Kidney glomerular epithelial cell (primary cell): ENCODE measurements around the gene RAPGEF6.
"Not testable (repeated sequence)": the region's sequence is repeated elsewhere in the genome, so short reads cannot be mapped to it uniquely, and the experiment has no call there.

ENCODE experiments used
- DNase-seq: peaks from one replicate; lab custom pipeline; 2025; lab: John Stamatoyannopoulos, UW

RAPGEF6 gene

GRCh38 chr5:131495536-131496399 lies 139.3 kb downstream of the RAPGEF6 start:
- no peak for DNase-seq

GRCh38 chr5:131491749-131492148 lies 143.3 kb downstream of the RAPGEF6 start:
- DNase-seq = no peak

- no peak for DNase-seq
Observed at GRCh38 chr5:131488463-131488862, 146.6 kb downstream of the RAPGEF6 start.

- not testable (repeated sequence) for DNase-seq
Observed at GRCh38 chr5:131487371-131487770, 147.7 kb downstream of the RAPGEF6 start.

- DNase-seq = no peak
Observed at GRCh38 chr5:131482617-131483016, 152.4 kb downstream of the RAPGEF6 start.

- no peak for DNase-seq
Observed at GRCh38 chr5:131481569-131481968, 153.5 kb downstream of the RAPGEF6 start.

- DNase-seq = no peak
Observed at GRCh38 chr5:131475541-131475941, 159.5 kb downstream of the RAPGEF6 start.

GRCh38 chr5:131473731-131474130 lies 161.3 kb downstream of the RAPGEF6 start:
- no peak for DNase-seq

- DNase-seq = peak; percentile 22
Observed at GRCh38 chr5:131466171-131466766, 168.8 kb downstream of the RAPGEF6 start.

GRCh38 chr5:131463656-131464055 lies 171.4 kb downstream of the RAPGEF6 start:
- DNase-seq = no peak

GRCh38 chr5:131462454-131462853 lies 172.6 kb downstream of the RAPGEF6 start:
- no peak for DNase-seq

GRCh38 chr5:131461742-131462141 lies 173.3 kb downstream of the RAPGEF6 start:
- no peak for DNase-seq

GRCh38 chr5:131460867-131461572 lies 174.0 kb downstream of the RAPGEF6 start:
- DNase-seq = no peak

GRCh38 chr5:131460133-131460532 lies 174.9 kb downstream of the RAPGEF6 start:
- no peak for DNase-seq

GRCh38 chr5:131459216-131459615 lies 175.8 kb downstream of the RAPGEF6 start:
- DNase-seq = no peak

- no peak for DNase-seq
Observed at GRCh38 chr5:131457193-131457592, 177.8 kb downstream of the RAPGEF6 start.

- no peak for DNase-seq
Observed at GRCh38 chr5:131450941-131451340, 184.1 kb downstream of the RAPGEF6 start.

GRCh38 chr5:131441184-131441583 lies 193.8 kb downstream of the RAPGEF6 start:
- no peak for DNase-seq

- DNase-seq = no peak
Observed at GRCh38 chr5:131436081-131436480, 198.9 kb downstream of the RAPGEF6 start.

GRCh38 chr5:131433109-131433508 lies 201.9 kb downstream of the RAPGEF6 start:
- no peak for DNase-seq

- no peak for DNase-seq
Observed at GRCh38 chr5:131431794-131432193, 203.2 kb downstream of the RAPGEF6 start.

GRCh38 chr5:131430794-131431193 lies 204.2 kb downstream of the RAPGEF6 start:
- DNase-seq = no peak

- no peak for DNase-seq
Observed at GRCh38 chr5:131426011-131426410, 209.0 kb downstream of the RAPGEF6 start.
